NCI-H524 (cell line): ENCODE results near the gene DKKL1.

Experiments
- DNase-seq, 2 experiments: peaks; one replicate each; lab custom pipeline; 2025; lab: John Stamatoyannopoulos, UW

DKKL1 gene

DNA sequence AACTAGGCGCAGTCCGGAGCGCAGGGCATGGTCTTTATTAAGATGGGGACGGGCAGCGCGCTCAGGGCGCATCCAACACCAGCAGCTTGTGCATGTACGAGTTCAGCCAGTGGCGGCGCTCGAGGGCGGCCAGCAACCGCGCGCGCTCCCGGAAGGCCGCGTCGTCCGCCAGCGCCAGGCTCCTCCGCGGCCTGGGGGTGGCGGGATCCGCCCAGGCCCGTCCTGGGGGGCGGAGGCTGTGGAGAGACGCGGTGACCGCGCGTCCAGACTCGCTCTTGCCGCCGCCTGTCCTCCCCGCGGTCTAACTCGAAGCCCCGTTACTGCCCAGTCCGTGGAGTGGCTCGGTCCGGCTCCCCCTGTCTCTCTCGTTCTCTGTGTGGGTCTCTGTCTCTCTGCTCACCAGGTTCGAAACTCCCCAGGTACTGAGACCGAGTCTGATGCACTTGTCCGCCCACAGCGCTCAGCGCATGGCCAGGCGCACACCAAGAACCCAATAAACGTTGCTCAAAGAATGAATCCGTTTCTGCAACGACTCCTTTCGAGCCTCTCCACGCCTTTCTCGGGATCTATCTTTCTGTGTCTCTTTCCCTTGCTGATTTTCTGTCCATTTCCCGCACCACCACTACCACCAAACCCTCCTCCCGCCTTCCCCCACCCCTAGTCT, 58.9 kb downstream of the DKKL1 start:
- peak; percentile 55 to 75 for DNase-seq

DNA sequence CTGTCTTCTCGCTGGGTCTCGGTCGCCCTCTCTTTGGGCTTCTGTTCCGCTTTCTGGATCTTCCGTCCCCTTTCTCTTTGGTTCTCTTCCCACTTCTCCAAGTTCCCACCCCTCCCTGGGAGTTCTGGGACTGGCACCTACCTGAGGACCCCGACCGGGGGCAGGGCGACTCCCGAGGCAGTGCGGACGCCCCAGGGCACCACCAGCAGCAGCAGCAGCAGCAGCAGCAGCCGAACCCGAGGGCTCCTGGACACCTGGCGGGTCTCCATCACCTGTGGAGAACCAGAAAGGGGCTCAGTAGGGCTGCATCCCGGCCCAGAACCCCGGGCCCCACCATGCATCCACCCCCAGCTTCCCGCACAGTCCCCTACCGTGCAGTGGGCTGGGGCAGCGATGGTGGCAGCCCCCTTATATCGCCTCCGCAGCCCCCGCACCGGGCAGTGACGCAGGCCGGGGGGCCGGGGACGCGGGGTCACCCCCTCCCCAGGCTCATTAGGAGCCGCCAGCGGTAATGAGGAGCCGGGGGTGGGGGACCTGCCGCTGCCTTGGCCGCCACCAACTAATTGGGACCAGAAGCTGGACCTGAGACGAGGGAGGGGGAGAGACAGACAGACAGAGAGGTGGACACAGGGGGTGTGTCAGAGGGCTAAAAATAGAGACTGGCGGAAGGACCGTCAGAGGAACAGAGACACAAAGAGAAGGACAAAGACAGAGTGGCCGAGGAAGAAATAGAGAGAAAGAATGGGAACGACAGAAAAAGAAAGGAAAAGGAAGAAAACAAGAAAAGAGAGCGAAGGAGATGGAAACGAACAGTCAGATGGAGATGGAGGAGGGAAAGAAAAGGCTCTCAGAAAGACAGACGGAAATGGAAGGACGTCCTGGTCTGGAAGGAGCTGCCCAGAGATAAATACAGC, 59.7 kb downstream of the DKKL1 start, which contains the start of gene PTH2:
TSS of gene PTH2 (minus strand) at position 371 of the 914 bp plus-strand sequence. CDS start at position 269, 102 bp downstream.
- no peak for DNase-seq

DNA sequence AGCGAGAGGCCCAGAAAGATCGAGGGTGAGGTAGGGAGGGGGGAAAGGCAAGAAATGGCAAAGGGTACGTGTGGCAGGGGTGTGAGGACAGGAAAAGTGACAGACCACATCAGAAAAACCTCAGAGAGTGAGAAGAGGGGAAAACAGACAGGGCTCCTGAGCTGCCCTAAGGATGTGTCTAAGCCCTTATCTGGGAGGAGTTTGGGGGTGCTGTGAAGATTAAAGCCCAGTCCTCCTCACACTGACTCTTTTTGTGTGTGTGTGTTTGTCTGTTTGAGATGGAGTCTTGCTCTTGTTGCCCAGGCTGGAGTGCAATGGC, 60.3 kb downstream of the DKKL1 start:
- DNase-seq, result no peak
